Measurements from ENCODE around the gene SRGAP3.

Gene SRGAP3

DNA sequence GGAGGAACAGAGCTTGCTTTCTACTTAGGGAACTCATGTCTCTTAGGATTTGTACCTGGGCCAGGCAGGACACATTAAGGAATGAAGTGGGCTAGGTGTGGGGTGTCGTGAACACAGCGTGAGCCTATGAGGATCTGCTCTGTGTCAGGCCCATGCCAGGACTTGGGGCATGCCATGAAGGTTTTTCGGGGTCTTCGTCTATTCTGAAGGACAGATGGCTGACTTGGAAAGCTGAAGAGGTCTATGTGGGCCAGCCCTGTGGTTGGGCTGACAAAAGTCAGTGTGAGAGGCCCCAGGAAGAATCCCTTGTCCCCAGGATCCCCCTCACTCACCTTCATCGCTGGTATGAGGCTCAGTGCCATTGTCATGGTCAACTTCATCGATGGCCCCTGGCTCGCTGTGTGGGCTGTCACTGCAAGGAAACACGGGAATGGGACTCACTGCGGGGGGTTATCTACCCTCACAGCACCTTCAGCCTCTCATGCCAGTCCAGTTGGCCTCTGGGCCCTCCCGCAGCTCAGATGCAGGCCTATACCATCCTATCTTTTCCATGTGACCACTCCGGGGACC is 239.4 kb downstream of the SRGAP3 start (continued):
- TF ChIP-seq ZNF169 (tag by site-specific recombination; IDR thresholded peaks at IDR 0.05) (no peak), ZNF549 (tag by site-specific recombination; IDR thresholded peaks at IDR 0.05) (no peak), ZNF426 (tag by site-specific recombination; IDR thresholded peaks at IDR 0.05) (no peak), IKZF3 (tag by site-specific recombination; IDR thresholded peaks at IDR 0.05) (no peak), ZNF394 (tag by site-specific recombination; IDR thresholded peaks at IDR 0.05; ENCODE audit: borderline replicate concordance) (no peak), ZNF529 (tag by site-specific recombination; IDR thresholded peaks at IDR 0.05; ENCODE audit: insufficient replicate concordance) (no peak), ZIC2 (tag by site-specific recombination; IDR thresholded peaks at IDR 0.05) (no peak)
- TF ChIP-seq, protein P1, sequence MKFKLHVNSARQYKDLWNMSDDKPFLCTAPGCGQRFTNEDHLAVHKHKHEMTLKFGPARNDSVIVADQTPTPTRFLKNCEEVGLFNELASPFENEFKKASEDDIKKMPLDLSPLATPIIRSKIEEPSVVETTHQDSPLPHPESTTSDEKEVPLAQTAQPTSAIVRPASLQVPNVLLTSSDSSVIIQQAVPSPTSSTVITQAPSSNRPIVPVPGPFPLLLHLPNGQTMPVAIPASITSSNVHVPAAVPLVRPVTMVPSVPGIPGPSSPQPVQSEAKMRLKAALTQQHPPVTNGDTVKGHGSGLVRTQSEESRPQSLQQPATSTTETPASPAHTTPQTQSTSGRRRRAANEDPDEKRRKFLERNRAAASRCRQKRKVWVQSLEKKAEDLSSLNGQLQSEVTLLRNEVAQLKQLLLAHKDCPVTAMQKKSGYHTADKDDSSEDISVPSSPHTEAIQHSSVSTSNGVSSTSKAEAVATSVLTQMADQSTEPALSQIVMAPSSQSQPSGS (tag by site-specific recombination; IDR thresholded peaks at IDR 0.05; ENCODE audit: low read depth), result no peak

DNA sequence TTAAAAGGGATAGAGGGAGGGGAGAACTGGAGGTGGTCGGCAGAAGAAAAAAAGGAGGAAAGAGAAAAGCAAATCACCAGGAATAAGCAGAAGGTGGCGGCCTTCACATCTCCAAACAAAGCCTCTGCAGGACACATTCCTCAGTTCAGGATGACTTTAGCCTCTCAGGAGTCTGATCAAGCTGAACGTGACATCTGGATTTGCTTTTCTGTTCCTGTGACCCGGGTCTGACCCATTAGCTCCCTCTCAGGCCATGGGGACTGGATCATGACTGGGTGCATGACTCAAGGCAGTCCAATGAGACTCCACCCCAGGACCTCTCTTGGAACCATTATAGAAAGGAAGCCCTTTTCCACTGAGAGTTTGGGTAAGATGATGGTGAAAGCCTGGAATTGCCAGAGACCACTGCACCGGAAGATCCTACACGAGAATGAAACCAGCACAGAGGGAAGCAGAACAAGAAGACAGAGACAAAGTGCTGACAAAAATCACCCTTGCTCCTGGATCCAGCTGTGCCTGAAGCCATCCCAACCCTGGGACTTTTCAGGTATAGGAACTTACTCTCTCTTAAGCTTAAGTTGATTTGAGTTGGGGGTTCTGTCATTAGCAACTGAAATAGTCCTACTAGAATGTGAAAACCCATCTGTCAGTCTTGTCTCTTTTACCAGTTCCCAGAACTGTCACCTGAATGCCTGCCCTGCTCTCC is 240.7 kb downstream of the SRGAP3 start:
- CTCF ChIA-PET, result interaction anchor here (0.7 kb wide), 1 partner anchor 1892 kb away, joined by 3 read pairs; no protein-coding TSS in a partner anchor
- Histone ChIP-seq H3K36me3 (ENCODE audit: control insufficient read depth in 2 of 2, insufficient read depth in 1 of 2, low read length in 2 of 2) (peaks cover 0 to 9% of the 10 kb centered on the region in 2 experiments; a peak in 1 of 3 replicates), H3K27ac (ENCODE audit: extremely low read depth, low read depth, low read length) (no peak overlapping the region), H3K4me3 (ENCODE audit: low read depth, low read length) (no peak overlapping the region), H3K4me1 (ENCODE audit: control insufficient read depth, insufficient read depth, low read length) (no peaks in the 10 kb centered on the region), H3K9me3 (ENCODE audit: control insufficient read depth, insufficient read depth, low read depth, low read length) (no peaks in the 10 kb centered on the region)
- POLR2A ChIA-PET, result no interaction called here
- TF ChIP-seq SCRT1 (tag by site-specific recombination; IDR thresholded peaks at IDR 0.05; ENCODE audit: borderline replicate concordance), result no peak

DNA sequence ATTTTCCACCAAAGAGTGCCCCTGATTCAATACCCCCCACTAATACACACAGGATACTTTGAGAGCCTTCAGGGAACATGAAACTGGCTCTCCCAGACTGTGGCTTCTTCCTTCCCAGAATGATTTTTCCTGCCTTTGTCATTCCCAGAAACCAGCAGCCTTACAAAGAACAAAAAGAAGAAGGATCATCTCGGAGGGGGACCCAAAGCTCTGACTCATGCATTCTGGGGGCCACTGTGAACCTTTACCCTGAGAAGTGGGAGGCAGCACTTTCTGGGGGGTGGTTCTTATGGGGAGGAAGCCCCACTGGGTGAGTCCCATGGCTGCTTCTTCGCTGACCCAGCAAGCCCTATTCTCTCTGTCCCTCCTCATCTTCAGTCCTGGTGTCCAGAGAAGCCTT is 241.5 kb downstream of the SRGAP3 start:
- TF ChIP-seq KLF7 (tag by site-specific recombination; IDR thresholded peaks at IDR 0.05; ENCODE audit: borderline replicate concordance), result no peak
- TF ChIP-seq ZNF521 (tag by site-specific recombination; IDR thresholded peaks at IDR 0.05), result no peak
- no peak for TF ChIP-seq ZNF791 (tag by site-specific recombination; IDR thresholded peaks at IDR 0.05)
- no peak for TF ChIP-seq ZNF623 (tag by site-specific recombination; IDR thresholded peaks at IDR 0.05)
- no peak for TF ChIP-seq ZNF433 (tag by site-specific recombination; IDR thresholded peaks at IDR 0.05; ENCODE audit: low read depth)
- TF ChIP-seq, protein P2, sequence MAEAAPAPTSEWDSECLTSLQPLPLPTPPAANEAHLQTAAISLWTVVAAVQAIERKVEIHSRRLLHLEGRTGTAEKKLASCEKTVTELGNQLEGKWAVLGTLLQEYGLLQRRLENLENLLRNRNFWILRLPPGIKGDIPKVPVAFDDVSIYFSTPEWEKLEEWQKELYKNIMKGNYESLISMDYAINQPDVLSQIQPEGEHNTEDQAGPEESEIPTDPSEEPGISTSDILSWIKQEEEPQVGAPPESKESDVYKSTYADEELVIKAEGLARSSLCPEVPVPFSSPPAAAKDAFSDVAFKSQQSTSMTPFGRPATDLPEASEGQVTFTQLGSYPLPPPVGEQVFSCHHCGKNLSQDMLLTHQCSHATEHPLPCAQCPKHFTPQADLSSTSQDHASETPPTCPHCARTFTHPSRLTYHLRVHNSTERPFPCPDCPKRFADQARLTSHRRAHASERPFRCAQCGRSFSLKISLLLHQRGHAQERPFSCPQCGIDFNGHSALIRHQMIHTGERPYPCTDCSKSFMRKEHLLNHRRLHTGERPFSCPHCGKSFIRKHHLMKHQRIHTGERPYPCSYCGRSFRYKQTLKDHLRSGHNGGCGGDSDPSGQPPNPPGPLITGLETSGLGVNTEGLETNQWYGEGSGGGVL (tag by site-specific recombination; IDR thresholded peaks at IDR 0.05), result no peak
- TF ChIP-seq GLIS1 (tag by site-specific recombination; IDR thresholded peaks at IDR 0.05), result peak; percentile 60
- TF ChIP-seq, protein P3, sequence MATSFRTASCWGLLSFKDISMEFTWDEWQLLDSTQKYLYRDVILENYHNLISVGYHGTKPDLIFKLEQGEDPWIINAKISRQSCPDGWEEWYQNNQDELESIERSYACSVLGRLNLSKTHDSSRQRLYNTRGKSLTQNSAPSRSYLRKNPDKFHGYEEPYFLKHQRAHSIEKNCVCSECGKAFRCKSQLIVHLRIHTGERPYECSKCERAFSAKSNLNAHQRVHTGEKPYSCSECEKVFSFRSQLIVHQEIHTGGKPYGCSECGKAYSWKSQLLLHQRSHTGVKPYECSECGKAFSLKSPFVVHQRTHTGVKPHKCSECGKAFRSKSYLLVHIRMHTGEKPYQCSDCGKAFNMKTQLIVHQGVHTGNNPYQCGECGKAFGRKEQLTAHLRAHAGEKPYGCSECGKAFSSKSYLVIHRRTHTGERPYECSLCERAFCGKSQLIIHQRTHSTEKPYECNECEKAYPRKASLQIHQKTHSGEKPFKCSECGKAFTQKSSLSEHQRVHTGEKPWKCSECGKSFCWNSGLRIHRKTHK (tag by site-specific recombination; IDR thresholded peaks at IDR 0.05), result no peak
- TF ChIP-seq, protein P4, sequence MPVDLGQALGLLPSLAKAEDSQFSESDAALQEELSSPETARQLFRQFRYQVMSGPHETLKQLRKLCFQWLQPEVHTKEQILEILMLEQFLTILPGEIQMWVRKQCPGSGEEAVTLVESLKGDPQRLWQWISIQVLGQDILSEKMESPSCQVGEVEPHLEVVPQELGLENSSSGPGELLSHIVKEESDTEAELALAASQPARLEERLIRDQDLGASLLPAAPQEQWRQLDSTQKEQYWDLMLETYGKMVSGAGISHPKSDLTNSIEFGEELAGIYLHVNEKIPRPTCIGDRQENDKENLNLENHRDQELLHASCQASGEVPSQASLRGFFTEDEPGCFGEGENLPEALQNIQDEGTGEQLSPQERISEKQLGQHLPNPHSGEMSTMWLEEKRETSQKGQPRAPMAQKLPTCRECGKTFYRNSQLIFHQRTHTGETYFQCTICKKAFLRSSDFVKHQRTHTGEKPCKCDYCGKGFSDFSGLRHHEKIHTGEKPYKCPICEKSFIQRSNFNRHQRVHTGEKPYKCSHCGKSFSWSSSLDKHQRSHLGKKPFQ (tag by site-specific recombination; IDR thresholded peaks at IDR 0.05), result no peak
- H3K4me1 ChIP-seq (ENCODE audit: control insufficient read depth, insufficient read depth, low read length), result no peaks in the 10 kb centered on the region
- peaks cover 0 to 5% of the 10 kb centered on the region in 2 experiments; a peak in 1 of 3 replicates for H3K36me3 ChIP-seq (ENCODE audit: control insufficient read depth in 2 of 2, insufficient read depth in 1 of 2, low read length in 2 of 2)
- ChIA-PET POLR2A (no interaction called here), CTCF (no interaction called here)
- no peaks in the 10 kb centered on the region for H3K9me3 ChIP-seq (ENCODE audit: control insufficient read depth, insufficient read depth, low read depth, low read length)
- no peak overlapping the region for H3K4me3 ChIP-seq (ENCODE audit: low read depth, low read length)
- no peak overlapping the region for H3K27ac ChIP-seq (ENCODE audit: extremely low read depth, low read depth, low read length)
